ENCODE measurements around the gene MGMT. TPM values are rescaled to one million over a fixed set of nuclear protein-coding genes. Genes with fewer than 3 reads are reported as not detected.

The MGMT gene
- total and polyA plus RNA-seq, 9 of the 15 experiments (the other 6 are each of a cell fraction or from before 2014, with no cell fraction given) = 0.03 to 0.29 (median 0.11) TPM; not detected in 4

GRCh38 chr10:129464251-129464650 lies 2.8 kb upstream of the MGMT start:
- in situ Hi-C loops (cut with MboI) = no loop called here
- no peak for ATAC-seq
- no peak overlapping the region for H3K4me3 ChIP-seq
- H3K9ac ChIP-seq (ENCODE audit: insufficient read depth in 1 of 2, low read depth in 2 of 2, low read length in 2 of 2) = no peak overlapping the region
- WGBS (ENCODE audit: insufficient coverage, low coverage, missing lambda C conversion rate) = 0% methylated on average over 8 of the region's 8 CpGs
- intact Hi-C loops (cut with micrococcal nuclease) = no loop called here
- no TSS peak for BruUV-seq (replicated peaks)
- no peaks in the 10 kb centered on the region for H4K20me1 ChIP-seq (replicated peaks; ENCODE audit: control insufficient read depth, insufficient read depth, low read length)
- TF ChIP-seq MCM2 (IDR thresholded peaks at IDR 0.05; ENCODE audit: low read depth) (no peak), ZNF511 (CRISPR knock-in tag; IDR thresholded peaks at IDR 0.05) (no peak), TBP (optimal IDR thresholded peaks at IDR 0.05; ENCODE audit: low read depth, low read length) (no peak)
- CTCF ChIA-PET (ENCODE audit: low intra/inter-chr PET ratio) = no interaction called here
- no peak for DNase-seq (ENCODE audit: extremely low read depth in 1 of 4, low spot score in 3 of 4)
- no peaks in the 10 kb centered on the region for H3K9me3 ChIP-seq (replicated peaks; ENCODE audit: control insufficient read depth, insufficient read depth, low read depth, low read length)
- H3K4me1 ChIP-seq (replicated peaks in 1 of 2; ENCODE audit: control insufficient read depth in 2 of 2, insufficient read depth in 2 of 2, low read length in 2 of 2) = peaks cover 0 to 4% of the 10 kb centered on the region in 2 experiments; a peak in 1 of 5 replicates
- no peak overlapping the region for H3K27ac ChIP-seq (ENCODE audit: extremely low read depth, low read depth, low read length)
- no peaks in the 10 kb centered on the region for H3K79me2 ChIP-seq (ENCODE audit: control insufficient read depth, insufficient read depth, low read length)
- H2AFZ ChIP-seq (ENCODE audit: low read depth, low read length) = no peak overlapping the region
- no peak for FAIRE-seq
- H3K27me3 ChIP-seq (ENCODE audit: control insufficient read depth in 2 of 2, insufficient read depth in 2 of 2, low read length in 2 of 2) = no peaks in the 10 kb centered on the region
- POLR2A ChIA-PET = no interaction called here
- H3K36me3 ChIP-seq (ENCODE audit: control insufficient read depth, insufficient read depth, low read length) = no peaks in the 10 kb centered on the region
- no peaks in the 10 kb centered on the region for H3K9me1 ChIP-seq (ENCODE audit: control insufficient read depth, insufficient read depth, low read length)
- no peak overlapping the region for H3K4me2 ChIP-seq (ENCODE audit: insufficient read depth, low read length)

- no peak for ATAC-seq
- TF ChIP-seq ZBED1 (IDR thresholded peaks at IDR 0.05) = no peak
- TF ChIP-seq FOS (IDR thresholded peaks at IDR 0.05; ENCODE audit: extremely low read depth, insufficient read length) = no peak
- TF ChIP-seq ZNF408 (CRISPR knock-in tag; IDR thresholded peaks at IDR 0.05; ENCODE audit: low read depth) = no peak
- TF ChIP-seq THAP7 (CRISPR knock-in tag; IDR thresholded peaks at IDR 0.05) = no peak
- no peak for TF ChIP-seq CBX3 (IDR thresholded peaks at IDR 0.05; ENCODE audit: borderline replicate concordance in 1 of 2, low read length in 2 of 2)
- no peak for TF ChIP-seq HMBOX1 (IDR thresholded peaks at IDR 0.05)
- TF ChIP-seq SIN3A (IDR thresholded peaks at IDR 0.05; ENCODE audit: borderline replicate concordance in 2 of 2, control insufficient read depth in 1 of 2, low read depth in 2 of 2, low read length in 2 of 2) = no peak
- TF ChIP-seq PKNOX1 (IDR thresholded peaks at IDR 0.05) = no peak
- TF ChIP-seq RBM22 (IDR thresholded peaks at IDR 0.05; ENCODE audit: low read depth, low read length, poor library complexity, severe bottlenecking) = no peak
Measured at GRCh38 chr10:129465796-129466702, 992 bp upstream of the MGMT start.

More at GRCh38 chr10:129465796-129466702, 992 bp upstream of the MGMT start:
- H3K9me3 ChIP-seq (replicated peaks; ENCODE audit: control insufficient read depth, insufficient read depth, low read depth, low read length) = no peaks in the 10 kb centered on the region
- H2AFZ ChIP-seq (ENCODE audit: low read depth, low read length) = no peak overlapping the region
- CTCF ChIA-PET (ENCODE audit: low intra/inter-chr PET ratio) = no interaction called here
- FAIRE-seq = no peak
- no peaks in the 10 kb centered on the region for H3K27me3 ChIP-seq (ENCODE audit: control insufficient read depth in 2 of 2, insufficient read depth in 2 of 2, low read length in 2 of 2)
- no TSS peak for BruUV-seq (replicated peaks)
- WGBS (ENCODE audit: insufficient coverage, low coverage, missing lambda C conversion rate) = 20% methylated on average over 14 of the region's 21 CpGs
- H3K4me2 ChIP-seq (ENCODE audit: insufficient read depth, low read length) = no peak overlapping the region
- H3K9me1 ChIP-seq (ENCODE audit: control insufficient read depth, insufficient read depth, low read length) = no peaks in the 10 kb centered on the region
- POLR2A ChIA-PET = no interaction called here
- H3K27ac ChIP-seq (ENCODE audit: extremely low read depth, low read depth, low read length) = no peak overlapping the region
- no peaks in the 10 kb centered on the region for H3K79me2 ChIP-seq (ENCODE audit: control insufficient read depth, insufficient read depth, low read length)
- H3K9ac ChIP-seq (ENCODE audit: insufficient read depth in 1 of 2, low read depth in 2 of 2, low read length in 2 of 2) = no peak overlapping the region
- intact Hi-C loops (cut with micrococcal nuclease) (no loop called here), in situ Hi-C loops (cut with MboI) (no loop called here)
- no peaks in the 10 kb centered on the region for H4K20me1 ChIP-seq (replicated peaks; ENCODE audit: control insufficient read depth, insufficient read depth, low read length)
- H3K36me3 ChIP-seq (ENCODE audit: control insufficient read depth, insufficient read depth, low read length) = no peaks in the 10 kb centered on the region
- H3K4me1 ChIP-seq (replicated peaks in 1 of 2; ENCODE audit: control insufficient read depth in 2 of 2, insufficient read depth in 2 of 2, low read length in 2 of 2) = peaks cover 0 to 4% of the 10 kb centered on the region in 2 experiments; a peak in 1 of 5 replicates
- no peak for DNase-seq (ENCODE audit: extremely low read depth in 1 of 4, low spot score in 3 of 4)
- no peak overlapping the region for H3K4me3 ChIP-seq

Measured in K562 (cell line).